BLaER1 treated with 17β-estradiol and CSF1 and Interleukin-3, amounts not matched to agents 10 nM and 100 nM (cell line): ENCODE measurements around the gene ANKRD30A.
A peak's percentile ranks its signal among the peaks of the same experiment; 100 is the strongest.
"Not testable (repeated sequence)": the region's sequence is repeated elsewhere in the genome, so short reads cannot be mapped to it uniquely, and the experiment has no call there.

Source experiments
- H3K27ac ChIP-seq, 11 experiments: shearing (Covaris generic); formaldehyde crosslinking; 2 replicates each; pipeline ENCODE4 v1.8.1; 2022
- H3K27me3 ChIP-seq, 11 experiments: shearing (Covaris generic); formaldehyde crosslinking; 2 replicates each; pipeline ENCODE4 v1.8.1; 2022
- H3K36me3 ChIP-seq, 11 experiments: shearing (Covaris generic); formaldehyde crosslinking; 2 replicates each; pipeline ENCODE4 v1.8.1; 2022
- H3K4me1 ChIP-seq, 10 experiments: shearing (Covaris generic); formaldehyde crosslinking; 2 replicates each; pipeline ENCODE4 v1.8.1; 2022
- H3K4me2 ChIP-seq, 11 experiments: shearing (Covaris generic); formaldehyde crosslinking; 2 replicates each; pipeline ENCODE4 v1.8.1; 2022
- H3K4me3 ChIP-seq, 10 experiments: shearing (Covaris generic); formaldehyde crosslinking; 2 replicates each; pipeline ENCODE4 v1.8.1; 2022
- H3K9ac ChIP-seq, 11 experiments: shearing (Covaris generic); formaldehyde crosslinking; 2 replicates each; pipeline ENCODE4 v1.8.1; 2022
- H3K9me3 ChIP-seq, 11 experiments: shearing (Covaris generic); formaldehyde crosslinking; replicated peaks in 1 of 11; 2 replicates each; pipeline ENCODE4 v1.8.1; 2022
- H4K20me1 ChIP-seq, 11 experiments: shearing (Covaris generic); formaldehyde crosslinking; 2 replicates each; pipeline ENCODE4 v1.8.1; 2022
- Cebpa-rat ChIP-seq, 11 experiments: shearing (Covaris generic); IDR thresholded peaks; 2 replicates each; pipeline ENCODE4 v1.8.1; 2022

The ANKRD30A gene

GRCh38 chr10:37344413-37344812 lies 219.0 kb downstream of the ANKRD30A start:
- peak overlapping the region in 4 of 11 experiments; percentile 3 to 5 (median 4); a peak in 1 of 22 replicates for H3K4me2 ChIP-seq
- H3K27ac ChIP-seq = no peak overlapping the region
- no peak overlapping the region for H3K9ac ChIP-seq
- no peak for TF ChIP-seq Cebpa-rat (IDR thresholded peaks at IDR 0.05)
- H4K20me1 ChIP-seq = no peaks in the 10 kb centered on the region
- no peak overlapping the region for H3K4me3 ChIP-seq
- H3K9me3 ChIP-seq = no peaks in the 10 kb centered on the region
- no peaks in the 10 kb centered on the region for H3K27me3 ChIP-seq
- peaks cover 0 to 9% (median 0%) of the 10 kb centered on the region in 10 experiments; a peak in 6 of 20 replicates for H3K4me1 ChIP-seq
- no peaks in the 10 kb centered on the region for H3K36me3 ChIP-seq

GRCh38 chr10:37379991-37380390 lies 254.6 kb downstream of the ANKRD30A start:
- no peak for TF ChIP-seq Cebpa-rat (IDR thresholded peaks at IDR 0.05)

GRCh38 chr10:37381271-37381670 lies 255.9 kb downstream of the ANKRD30A start:
- no peak overlapping the region for H3K27ac ChIP-seq
- H3K36me3 ChIP-seq = no peaks in the 10 kb centered on the region
- H3K4me1 ChIP-seq = peaks cover 5 to 34% (median 11%) of the 10 kb centered on the region in 10 experiments; a peak in 12 of 20 replicates
- H3K9ac ChIP-seq = no peak overlapping the region
- TF ChIP-seq Cebpa-rat (IDR thresholded peaks at IDR 0.05) = no peak
- no peak overlapping the region for H3K4me3 ChIP-seq
- H4K20me1 ChIP-seq = no peaks in the 10 kb centered on the region
- H3K4me2 ChIP-seq = peak overlapping the region in 1 of 11 experiments; percentile 59; a peak in 1 of 22 replicates
- peaks cover 0 to 4% (median 0%) of the 10 kb centered on the region in 11 experiments; a peak in 3 of 22 replicates for H3K9me3 ChIP-seq
- no peaks in the 10 kb centered on the region for H3K27me3 ChIP-seq

More at GRCh38 chr10:37379991-37380390, 254.6 kb downstream of the ANKRD30A start:
- no peak overlapping the region for H3K4me3 ChIP-seq
- H3K36me3 ChIP-seq = no peaks in the 10 kb centered on the region
- H3K27me3 ChIP-seq = no peaks in the 10 kb centered on the region
- H3K9me3 ChIP-seq = peaks cover 0 to 4% (median 0%) of the 10 kb centered on the region in 11 experiments; a peak in 3 of 22 replicates
- H4K20me1 ChIP-seq = no peaks in the 10 kb centered on the region
- no peak overlapping the region for H3K9ac ChIP-seq
- no peak overlapping the region for H3K27ac ChIP-seq
- H3K4me1 ChIP-seq = peaks cover 2 to 23% (median 5%) of the 10 kb centered on the region in 10 experiments; a peak in 12 of 20 replicates
- H3K4me2 ChIP-seq = no peak overlapping the region

GRCh38 chr10:37384923-37385322 lies 259.5 kb downstream of the ANKRD30A start:
- peaks cover 0 to 4% (median 0%) of the 10 kb centered on the region in 11 experiments; a peak in 3 of 22 replicates for H3K9me3 ChIP-seq
- H3K4me3 ChIP-seq = no peak overlapping the region
- no peak for TF ChIP-seq Cebpa-rat (IDR thresholded peaks at IDR 0.05)
- H4K20me1 ChIP-seq = no peaks in the 10 kb centered on the region
- no peaks in the 10 kb centered on the region for H3K36me3 ChIP-seq
- H3K4me1 ChIP-seq = peaks cover 5 to 34% (median 11%) of the 10 kb centered on the region in 10 experiments; a peak in 12 of 20 replicates
- H3K4me2 ChIP-seq = peak overlapping the region; percentile 22 to 74 (median 37); a peak in 17 of 22 replicates
- H3K27me3 ChIP-seq = no peaks in the 10 kb centered on the region
- H3K27ac ChIP-seq = no peak overlapping the region
- H3K9ac ChIP-seq = no peak overlapping the region

- H3K27ac ChIP-seq = no peak overlapping the region
Observed at GRCh38 chr10:37390926-37391325, 265.5 kb downstream of the ANKRD30A start.

GRCh38 chr10:37400774-37401173 lies 275.4 kb downstream of the ANKRD30A start:
- not testable (repeated sequence) for H3K4me3 ChIP-seq, H3K9ac ChIP-seq, H3K27me3 ChIP-seq, H3K9me3 ChIP-seq, H3K36me3 ChIP-seq, H3K4me2 ChIP-seq, H4K20me1 ChIP-seq, H3K4me1 ChIP-seq, H3K27ac ChIP-seq

More at GRCh38 chr10:37390926-37391325, 265.5 kb downstream of the ANKRD30A start:
- no peak for TF ChIP-seq Cebpa-rat (IDR thresholded peaks at IDR 0.05)
- H3K9me3 ChIP-seq = no peaks in the 10 kb centered on the region
- H3K4me1 ChIP-seq = peaks cover 0 to 2% (median 0%) of the 10 kb centered on the region in 10 experiments; a peak in 2 of 20 replicates
- H3K36me3 ChIP-seq = no peaks in the 10 kb centered on the region
- no peak overlapping the region for H3K4me3 ChIP-seq
- no peaks in the 10 kb centered on the region for H3K27me3 ChIP-seq
- H4K20me1 ChIP-seq = no peaks in the 10 kb centered on the region
- H3K9ac ChIP-seq = no peak overlapping the region
- no peak overlapping the region for H3K4me2 ChIP-seq

GRCh38 chr10:37401225-37401624 lies 275.8 kb downstream of the ANKRD30A start:
- Histone ChIP-seq H3K9ac (no peak overlapping the region), H3K4me3 (no peak overlapping the region)

GRCh38 chr10:37403776-37404175 lies 278.4 kb downstream of the ANKRD30A start:
- Histone ChIP-seq H3K9ac (no peak overlapping the region), H4K20me1 (no peaks in the 10 kb centered on the region), H3K27me3 (no peaks in the 10 kb centered on the region), H3K4me1 (no peaks in the 10 kb centered on the region), H3K9me3 (peaks cover under 1 to 23% (median 13%) of the 10 kb centered on the region in 11 experiments; a peak in 17 of 22 replicates), H3K36me3 (no peaks in the 10 kb centered on the region), H3K4me3 (no peak overlapping the region), H3K4me2 (no peak overlapping the region), H3K27ac (no peak overlapping the region)
- TF ChIP-seq Cebpa-rat (IDR thresholded peaks at IDR 0.05) = no peak

More at GRCh38 chr10:37401225-37401624, 275.8 kb downstream of the ANKRD30A start:
- H4K20me1 ChIP-seq = no peaks in the 10 kb centered on the region
- no peak for TF ChIP-seq Cebpa-rat (IDR thresholded peaks at IDR 0.05)
- peaks cover 0 to 6% (median 0%) of the 10 kb centered on the region in 11 experiments; a peak in 1 of 22 replicates for H3K9me3 ChIP-seq
- H3K4me2 ChIP-seq = no peak overlapping the region
- H3K4me1 ChIP-seq = no peaks in the 10 kb centered on the region
- no peaks in the 10 kb centered on the region for H3K27me3 ChIP-seq
- H3K27ac ChIP-seq = no peak overlapping the region
- H3K36me3 ChIP-seq = no peaks in the 10 kb centered on the region
